ENCODE data around the gene PARD3. TPM values are rescaled to one million over a fixed set of nuclear protein-coding genes. Genes with fewer than 3 reads are reported as not detected.

The PARD3 gene
- total RNA-seq, 2 donors from 2014 or later = 41.7 to 48.8 TPM

GRCh38 chr10:34198953-34199352 lies 616.1 kb downstream of the PARD3 start:
- no peak overlapping the region for H3K9ac ChIP-seq (ENCODE audit: low read depth in 2 of 2, low read length in 2 of 2)
- H3K27me3 ChIP-seq = no peaks in the 10 kb centered on the region
- H3K27ac ChIP-seq = no peak overlapping the region
- no peak for TF ChIP-seq CTCF (IDR thresholded peaks at IDR 0.05)
- intact Hi-C loops (cut with DNase I) = no loop called here
- no peak for DNase-seq
- H3K9me3 ChIP-seq = no peaks in the 10 kb centered on the region
- no peaks in the 10 kb centered on the region for H3K4me1 ChIP-seq
- no peak overlapping the region for H3K4me3 ChIP-seq
- H3K36me3 ChIP-seq = no peaks in the 10 kb centered on the region

- H3K36me3 ChIP-seq = no peaks in the 10 kb centered on the region
- no peak for DNase-seq
- H3K4me3 ChIP-seq = no peak overlapping the region
- H3K27ac ChIP-seq = no peak overlapping the region
- no peaks in the 10 kb centered on the region for H3K9me3 ChIP-seq
- H3K4me1 ChIP-seq = no peaks in the 10 kb centered on the region
- no peaks in the 10 kb centered on the region for H3K27me3 ChIP-seq
- TF ChIP-seq CTCF (IDR thresholded peaks at IDR 0.05) = no peak
- H3K9ac ChIP-seq (ENCODE audit: low read depth in 2 of 2, low read length in 2 of 2) = no peak overlapping the region
- intact Hi-C loops (cut with DNase I) = no loop called here
Observed at GRCh38 chr10:34196058-34196433, 619.0 kb downstream of the PARD3 start.

- Histone ChIP-seq H3K9me3 (no peaks in the 10 kb centered on the region), H3K4me1 (no peaks in the 10 kb centered on the region), H3K27me3 (no peaks in the 10 kb centered on the region), H3K4me3 (no peak overlapping the region), H3K36me3 (no peaks in the 10 kb centered on the region), H3K9ac (ENCODE audit: low read depth in 2 of 2, low read length in 2 of 2) (no peak overlapping the region), H3K27ac (no peak overlapping the region)
- no peak for TF ChIP-seq CTCF (IDR thresholded peaks at IDR 0.05)
- intact Hi-C loops (cut with DNase I) = no loop called here
- no peak for DNase-seq
Observed at GRCh38 chr10:34195364-34196057, 619.6 kb downstream of the PARD3 start.

- Histone ChIP-seq H3K4me1 (no peaks in the 10 kb centered on the region), H3K9ac (ENCODE audit: low read depth in 2 of 2, low read length in 2 of 2) (no peak overlapping the region), H3K9me3 (no peaks in the 10 kb centered on the region), H3K4me3 (no peak overlapping the region), H3K27me3 (no peaks in the 10 kb centered on the region), H3K27ac (no peak overlapping the region), H3K36me3 (no peaks in the 10 kb centered on the region)
- intact Hi-C loops (cut with DNase I) = no loop called here
- no peak for TF ChIP-seq CTCF (IDR thresholded peaks at IDR 0.05)
- no peak for DNase-seq
Observed at GRCh38 chr10:34193931-34194626, 621.0 kb downstream of the PARD3 start.

GRCh38 chr10:34192646-34193045 lies 622.5 kb downstream of the PARD3 start:
- Histone ChIP-seq H3K9ac (ENCODE audit: low read depth in 2 of 2, low read length in 2 of 2) (no peak overlapping the region), H3K9me3 (no peaks in the 10 kb centered on the region), H3K4me1 (no peaks in the 10 kb centered on the region), H3K27me3 (no peaks in the 10 kb centered on the region), H3K4me3 (no peak overlapping the region), H3K27ac (no peak overlapping the region), H3K36me3 (no peaks in the 10 kb centered on the region)
- intact Hi-C loops (cut with DNase I) = no loop called here
- no peak for DNase-seq
- TF ChIP-seq CTCF (IDR thresholded peaks at IDR 0.05) = no peak

All from colonic mucosa (tissue), 4 donors.